ENCODE data around the gene ZNF467.

The ZNF467 gene

DNA sequence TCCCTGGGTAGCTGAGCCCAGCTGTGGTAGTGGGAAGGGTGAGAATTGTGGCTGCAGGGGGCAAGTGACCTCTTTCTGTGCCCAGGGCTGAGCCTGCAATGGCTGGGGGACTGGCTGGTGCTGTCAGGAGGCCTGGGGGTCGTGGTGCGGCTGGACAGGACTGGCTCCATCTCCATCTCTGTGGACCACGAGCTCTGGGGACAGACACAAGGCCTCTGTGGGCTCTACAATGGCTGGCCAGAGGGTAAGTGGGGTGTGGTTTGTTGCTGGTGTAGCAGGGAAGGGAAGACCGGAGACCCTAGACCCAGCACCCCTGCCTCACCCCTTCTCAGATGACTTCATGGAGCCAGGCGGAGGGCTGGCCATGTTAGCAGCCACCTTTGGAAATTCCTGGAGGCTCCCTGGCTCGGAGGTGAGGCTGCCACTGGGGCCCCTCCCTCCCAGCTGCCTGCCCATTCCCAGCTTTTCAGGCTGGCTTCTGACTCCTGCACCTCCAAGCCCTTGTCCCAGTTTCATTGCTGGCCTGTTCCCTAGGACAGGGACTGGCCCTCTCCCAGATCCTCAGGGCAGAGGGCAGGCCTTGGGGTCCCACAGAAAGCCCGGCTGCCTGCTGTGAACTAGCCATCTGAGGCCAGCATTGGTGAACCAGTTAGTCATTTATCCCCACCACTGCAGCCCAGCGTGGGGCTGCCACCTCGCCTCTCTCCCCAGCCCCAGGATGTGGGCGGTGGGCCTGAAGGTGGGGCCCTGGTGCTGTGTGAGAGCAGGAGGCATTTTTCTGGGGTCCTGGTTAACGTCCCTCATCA is 5.5 kb upstream of the ZNF467 start:
- in situ Hi-C loops (cut with HindIII; ENCODE audit: low sequenced_read_pairs) = no loop called here
- no peak overlapping the region for H3K4me3 ChIP-seq (ENCODE audit: low read depth, low read length)
- DNase-seq (ENCODE audit: low read depth, low spot score) = no peak
- TF ChIP-seq, protein P1, sequence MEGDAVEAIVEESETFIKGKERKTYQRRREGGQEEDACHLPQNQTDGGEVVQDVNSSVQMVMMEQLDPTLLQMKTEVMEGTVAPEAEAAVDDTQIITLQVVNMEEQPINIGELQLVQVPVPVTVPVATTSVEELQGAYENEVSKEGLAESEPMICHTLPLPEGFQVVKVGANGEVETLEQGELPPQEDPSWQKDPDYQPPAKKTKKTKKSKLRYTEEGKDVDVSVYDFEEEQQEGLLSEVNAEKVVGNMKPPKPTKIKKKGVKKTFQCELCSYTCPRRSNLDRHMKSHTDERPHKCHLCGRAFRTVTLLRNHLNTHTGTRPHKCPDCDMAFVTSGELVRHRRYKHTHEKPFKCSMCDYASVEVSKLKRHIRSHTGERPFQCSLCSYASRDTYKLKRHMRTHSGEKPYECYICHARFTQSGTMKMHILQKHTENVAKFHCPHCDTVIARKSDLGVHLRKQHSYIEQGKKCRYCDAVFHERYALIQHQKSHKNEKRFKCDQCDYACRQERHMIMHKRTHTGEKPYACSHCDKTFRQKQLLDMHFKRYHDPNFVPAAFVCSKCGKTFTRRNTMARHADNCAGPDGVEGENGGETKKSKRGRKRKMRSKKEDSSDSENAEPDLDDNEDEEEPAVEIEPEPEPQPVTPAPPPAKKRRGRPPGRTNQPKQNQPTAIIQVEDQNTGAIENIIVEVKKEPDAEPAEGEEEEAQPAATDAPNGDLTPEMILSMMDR (IDR thresholded peaks at IDR 0.05; ENCODE audit: low read depth, low read length) = no peak

DNA sequence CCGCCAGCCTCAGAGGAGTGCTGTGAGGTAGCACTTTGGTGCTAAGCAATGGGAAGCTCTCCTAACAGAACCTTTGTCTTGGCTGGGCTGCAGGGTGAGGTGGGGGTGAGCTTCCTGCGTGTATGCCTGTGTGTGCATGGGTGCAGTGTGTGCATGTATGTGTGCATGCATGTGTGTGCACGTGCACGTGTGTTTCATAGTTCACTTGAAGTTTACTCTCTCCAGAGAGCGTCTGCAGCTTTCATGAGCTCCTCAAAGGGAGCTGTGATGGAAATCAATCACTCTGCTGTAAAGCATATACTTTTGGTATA is 4.9 kb upstream of the ZNF467 start:
- in situ Hi-C loops (cut with HindIII; ENCODE audit: low sequenced_read_pairs) = no loop called here
- no peak overlapping the region for H3K4me3 ChIP-seq (ENCODE audit: low read depth, low read length)
- no peak for DNase-seq (ENCODE audit: low read depth, low spot score)
- TF ChIP-seq, protein P1 (IDR thresholded peaks at IDR 0.05; ENCODE audit: low read depth, low read length) = no peak

DNA sequence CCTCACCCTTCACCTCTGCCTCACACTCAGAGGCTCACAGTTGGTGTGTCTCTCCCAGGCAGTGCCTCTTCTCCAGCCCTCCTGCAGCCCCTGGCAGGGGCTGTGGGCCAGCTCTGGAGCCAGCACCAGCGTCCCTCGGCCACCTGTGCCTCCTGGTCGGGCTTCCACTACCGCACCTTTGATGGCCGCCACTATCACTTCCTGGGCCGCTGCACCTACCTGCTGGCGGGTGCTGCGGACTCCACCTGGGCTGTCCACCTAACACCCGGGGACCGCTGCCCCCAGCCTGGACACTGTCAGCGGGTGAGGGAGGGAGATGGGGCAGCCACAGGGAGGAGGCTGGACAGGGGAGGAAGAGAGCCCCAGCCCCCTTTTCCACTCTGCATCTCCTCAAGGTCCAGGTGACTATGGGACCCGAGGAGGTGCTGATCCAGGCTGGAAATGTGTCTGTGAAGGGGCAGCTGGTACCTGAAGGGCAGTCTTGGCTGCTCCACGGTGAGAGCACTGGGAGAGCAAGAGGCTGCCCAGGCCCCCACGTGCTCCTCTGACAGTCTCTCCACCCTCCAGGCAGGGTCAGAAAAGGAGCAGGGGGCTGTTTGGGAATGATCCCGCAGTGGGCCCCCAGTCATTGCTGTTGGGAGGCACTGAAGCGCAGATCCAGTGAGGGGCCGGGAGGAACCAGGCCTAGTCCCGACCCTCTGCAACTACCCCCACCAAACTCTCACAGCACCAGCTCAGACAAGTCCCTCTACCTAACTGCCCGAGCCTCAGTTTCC is 4.4 kb upstream of the ZNF467 start:
- DNase-seq (ENCODE audit: low read depth, low spot score) = no peak
- H3K4me3 ChIP-seq (ENCODE audit: low read depth, low read length) = no peak overlapping the region
- TF ChIP-seq, protein P1 (IDR thresholded peaks at IDR 0.05; ENCODE audit: low read depth, low read length) = no peak
- in situ Hi-C loops (cut with HindIII; ENCODE audit: low sequenced_read_pairs) = no loop called here

DNA sequence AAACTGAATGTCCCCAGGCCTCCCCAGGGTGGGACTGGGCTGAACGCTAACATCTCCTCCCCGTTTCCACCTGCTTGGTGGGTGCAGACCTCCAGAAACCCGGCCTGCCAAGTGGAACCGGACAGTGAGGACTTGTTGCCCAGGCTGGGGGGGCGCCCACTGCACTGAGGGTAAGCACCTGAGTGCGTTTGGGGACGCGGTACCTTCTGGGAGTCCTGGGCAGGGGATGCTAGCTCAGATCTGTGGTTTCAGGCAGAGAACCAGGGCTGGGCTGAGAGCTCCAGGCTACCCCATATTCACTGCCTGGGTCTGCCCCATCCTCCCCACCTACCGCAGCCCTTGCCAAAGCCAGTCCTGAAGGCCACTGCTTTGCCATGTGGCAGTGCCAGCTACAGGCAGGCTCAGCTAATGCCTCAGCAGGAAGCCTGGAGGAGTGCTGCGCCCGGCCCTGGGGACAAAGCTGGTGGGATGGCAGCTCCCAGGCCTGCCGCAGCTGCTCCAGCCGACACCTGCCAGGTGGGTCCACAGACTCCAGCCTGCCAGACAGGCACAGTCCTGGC is 3.5 kb upstream of the ZNF467 start:
- TF ChIP-seq, protein P1 (IDR thresholded peaks at IDR 0.05; ENCODE audit: low read depth, low read length) = no peak
- no peak for DNase-seq (ENCODE audit: low read depth, low spot score)
- in situ Hi-C loops (cut with HindIII; ENCODE audit: low sequenced_read_pairs) = no loop called here
- H3K4me3 ChIP-seq (ENCODE audit: low read depth, low read length) = no peak overlapping the region

DNA sequence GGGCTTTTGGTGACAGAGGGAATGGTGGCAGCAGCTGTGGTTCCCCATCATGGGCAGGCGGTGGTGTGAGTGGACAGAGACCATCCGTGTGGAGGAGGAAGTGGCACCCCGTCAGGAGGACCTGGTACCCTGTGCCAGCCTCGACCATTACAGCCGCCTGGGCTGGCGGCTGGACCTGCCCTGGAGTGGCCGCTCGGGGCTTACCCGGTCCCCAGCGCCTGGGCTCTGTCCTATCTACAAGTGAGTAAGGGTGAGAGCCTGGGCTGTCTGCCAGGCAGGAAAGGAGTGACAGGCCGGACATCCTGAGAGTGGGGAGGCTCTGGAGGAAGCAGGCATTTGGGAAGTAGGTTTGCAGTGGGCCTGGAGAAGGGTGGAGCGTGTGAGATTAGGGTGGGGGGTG is 2.9 kb upstream of the ZNF467 start:
- H3K4me3 ChIP-seq (ENCODE audit: low read depth, low read length) = no peak overlapping the region
- in situ Hi-C loops (cut with HindIII; ENCODE audit: low sequenced_read_pairs) = no loop called here
- DNase-seq (ENCODE audit: low read depth, low spot score) = no peak
- TF ChIP-seq, protein P1 (IDR thresholded peaks at IDR 0.05; ENCODE audit: low read depth, low read length) = no peak

DNA sequence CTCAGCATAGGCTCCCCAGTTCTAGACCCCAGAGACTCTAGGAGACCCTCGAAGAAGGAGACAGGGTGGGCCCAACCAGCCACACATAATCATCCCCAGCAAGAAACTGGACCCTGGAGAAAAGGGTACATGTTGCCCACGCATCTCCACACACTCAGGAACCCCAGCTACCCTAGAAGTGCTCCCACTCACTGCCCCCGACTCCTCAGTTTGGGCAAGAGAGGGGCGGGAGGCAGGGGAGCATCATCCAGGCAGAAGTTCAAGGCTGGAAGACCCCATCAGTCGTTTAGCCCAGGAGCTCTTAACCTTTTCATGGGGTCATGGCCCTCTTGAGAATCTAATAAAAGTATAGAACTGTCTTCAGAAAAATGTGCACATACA is 1.8 kb upstream of the ZNF467 start:
- no peak for DNase-seq (ENCODE audit: low read depth, low spot score)
- in situ Hi-C loops (cut with HindIII; ENCODE audit: low sequenced_read_pairs) = no loop called here
- H3K4me3 ChIP-seq (ENCODE audit: low read depth, low read length) = no peak overlapping the region
- TF ChIP-seq, protein P1 (IDR thresholded peaks at IDR 0.05; ENCODE audit: low read depth, low read length) = no peak
